Measurements from ENCODE around the gene ANKRD30A.
"Not testable (repeated sequence)": the region's sequence is repeated elsewhere in the genome, so short reads cannot be mapped to it uniquely, and the experiment has no call there.

Gene ANKRD30A

GRCh38 chr10:37255837-37256236 is 130.4 kb downstream of the ANKRD30A start:
- DNase-seq (ENCODE audit: low read depth in 2 of 2), result not testable (repeated sequence)

DNA sequence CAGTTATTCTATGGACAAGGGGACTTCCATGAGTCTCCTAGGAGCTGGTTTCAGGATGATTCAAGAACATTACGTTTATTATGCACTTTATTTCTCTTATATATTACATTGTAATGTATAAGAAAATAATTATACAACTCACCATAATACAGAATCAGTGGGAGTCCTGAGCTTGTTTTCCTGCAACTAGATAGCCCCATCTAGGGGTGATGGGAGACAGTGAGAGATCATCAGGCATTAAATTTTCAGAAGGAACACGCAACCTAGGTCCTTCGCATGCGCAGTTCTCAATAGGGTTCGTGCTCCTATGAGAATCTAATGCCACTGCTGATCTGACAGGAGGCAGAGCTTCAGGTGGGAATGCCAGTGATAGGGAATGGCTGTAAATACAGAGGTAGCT is 137.9 kb downstream of the ANKRD30A start:
- DNase-seq (ENCODE audit: low read depth in 2 of 2), result no peak

DNA sequence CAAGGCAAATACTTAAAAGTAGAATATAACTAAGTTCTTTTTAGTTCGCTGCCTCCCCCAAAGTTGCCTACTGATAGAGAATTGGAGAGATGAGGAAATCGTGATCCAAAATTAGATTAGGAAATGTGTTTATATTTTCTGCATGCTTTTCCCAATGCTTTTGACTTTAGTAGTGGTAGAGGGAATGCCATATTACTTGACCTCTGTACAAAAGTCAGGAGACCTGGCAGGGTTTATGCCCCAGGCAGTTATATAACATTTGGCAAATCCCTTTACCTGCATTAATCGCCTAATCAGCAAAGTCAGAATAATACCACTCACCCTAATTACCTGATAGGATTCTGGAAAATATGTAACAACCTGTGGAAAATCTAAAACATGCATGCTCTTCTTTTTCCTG is 142.9 kb downstream of the ANKRD30A start:
- no peak for DNase-seq (ENCODE audit: low read depth in 2 of 2)

GRCh38 chr10:37269554-37270256 is 144.3 kb downstream of the ANKRD30A start:
- no peak for DNase-seq (ENCODE audit: low read depth in 2 of 2)

DNA sequence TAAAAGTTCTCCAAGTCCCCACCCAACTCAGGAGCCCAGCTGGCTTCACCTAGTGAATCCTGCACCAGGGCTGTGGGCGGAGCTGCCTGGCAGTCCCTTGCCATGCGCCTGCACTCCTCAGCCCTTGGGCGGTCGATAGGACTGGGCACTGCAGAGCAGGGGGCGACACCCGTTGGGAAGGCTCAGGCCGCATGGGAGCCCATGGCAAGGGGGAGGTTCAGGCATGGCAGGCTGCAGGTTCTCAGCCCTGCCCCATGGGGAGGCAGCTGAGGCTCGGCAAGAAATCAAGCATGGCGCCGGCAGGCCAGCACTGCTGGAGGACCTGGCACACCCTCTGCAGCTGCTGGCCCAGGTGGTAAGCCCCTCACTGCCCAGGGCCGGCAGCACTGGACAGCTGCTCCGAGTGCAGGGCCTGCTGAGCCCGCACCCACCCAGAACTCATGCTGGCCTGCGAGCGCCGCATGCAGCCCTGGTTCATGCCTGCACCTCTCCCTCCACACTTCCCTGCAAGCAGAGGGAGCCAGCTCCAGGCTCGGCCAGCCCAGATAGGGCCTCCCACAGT is 149.9 kb downstream of the ANKRD30A start:
- DNase-seq (ENCODE audit: low read depth in 2 of 2), result no peak

DNA sequence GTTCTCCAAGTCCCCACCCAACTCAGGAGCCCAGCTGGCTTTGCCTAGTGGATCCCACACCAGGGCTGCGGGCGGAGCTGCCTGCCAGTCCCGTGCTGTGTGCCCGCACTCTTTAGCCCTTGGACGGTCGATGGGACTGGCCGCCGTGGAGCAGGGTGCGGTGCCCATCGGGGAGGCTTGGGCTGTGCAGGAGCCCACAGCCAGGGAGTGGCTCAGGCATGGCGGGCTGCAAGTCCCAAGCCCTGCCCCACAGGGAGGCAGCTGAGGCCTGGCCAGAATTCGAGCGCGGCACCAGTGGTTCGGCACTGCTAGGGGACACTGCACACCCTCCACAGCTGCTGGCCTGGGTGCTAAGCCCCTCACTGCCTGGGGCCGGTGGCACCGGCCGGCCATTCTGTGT is 159.7 kb downstream of the ANKRD30A start:
- DNase-seq (ENCODE audit: low read depth in 2 of 2), result no peak

GRCh38 chr10:37289833-37290464 is 164.6 kb downstream of the ANKRD30A start:
- no peak for DNase-seq (ENCODE audit: low read depth in 2 of 2)

- DNase-seq (ENCODE audit: low read depth in 2 of 2), result no peak
These were observed 175.9 kb downstream of the ANKRD30A start for GRCh38 chr10:37301271-37301670.

- no peak for DNase-seq (ENCODE audit: low read depth in 2 of 2)
These were observed 178.6 kb downstream of the ANKRD30A start for GRCh38 chr10:37304036-37304435.

DNA sequence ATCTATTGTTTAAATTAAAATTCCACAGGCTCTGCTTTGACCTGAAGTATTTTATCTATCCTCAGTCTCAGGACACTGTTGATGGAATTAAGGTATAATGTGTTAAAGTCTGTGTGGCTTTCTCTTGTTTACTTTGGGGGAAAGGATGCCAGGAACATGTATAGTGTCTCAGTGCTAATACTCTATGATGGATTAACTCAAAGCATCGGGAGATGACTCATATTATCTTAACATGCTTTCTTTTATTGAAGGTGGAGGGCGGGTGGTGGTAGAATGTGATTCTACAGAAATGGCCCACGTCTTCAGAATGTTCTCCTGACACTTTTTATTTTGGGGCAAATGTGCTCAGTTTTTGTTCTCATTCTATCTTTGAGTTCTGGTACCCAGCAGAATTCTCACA is 189.0 kb downstream of the ANKRD30A start:
- DNase-seq (ENCODE audit: low read depth in 2 of 2), result no peak

GRCh38 chr10:37314862-37315261 is 189.5 kb downstream of the ANKRD30A start:
- DNase-seq (ENCODE audit: low read depth in 2 of 2), result no peak

- no peak for DNase-seq (ENCODE audit: low read depth in 2 of 2)
These were observed 219.0 kb downstream of the ANKRD30A start for GRCh38 chr10:37344413-37344812.

DNA sequence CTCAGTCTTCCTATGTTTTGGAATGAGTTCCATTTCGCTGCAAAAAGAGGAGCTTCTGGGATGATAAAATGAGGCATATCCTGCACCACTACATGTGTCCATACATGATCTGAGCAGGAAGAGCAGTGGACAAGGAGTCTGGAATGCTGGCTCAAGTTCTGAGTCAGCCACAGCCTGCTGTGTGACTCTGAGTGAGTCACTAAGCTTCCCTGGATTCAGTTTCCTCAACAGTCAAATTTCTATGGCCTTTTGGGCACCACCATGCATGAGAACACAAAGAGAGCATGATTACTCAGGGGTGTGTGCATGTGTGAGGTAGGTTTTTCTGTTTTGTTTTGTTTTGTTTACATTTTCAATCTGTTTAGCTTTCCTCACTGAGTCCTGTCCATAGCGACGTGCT is 254.6 kb downstream of the ANKRD30A start:
- no peak for DNase-seq (ENCODE audit: low read depth in 2 of 2)

DNA sequence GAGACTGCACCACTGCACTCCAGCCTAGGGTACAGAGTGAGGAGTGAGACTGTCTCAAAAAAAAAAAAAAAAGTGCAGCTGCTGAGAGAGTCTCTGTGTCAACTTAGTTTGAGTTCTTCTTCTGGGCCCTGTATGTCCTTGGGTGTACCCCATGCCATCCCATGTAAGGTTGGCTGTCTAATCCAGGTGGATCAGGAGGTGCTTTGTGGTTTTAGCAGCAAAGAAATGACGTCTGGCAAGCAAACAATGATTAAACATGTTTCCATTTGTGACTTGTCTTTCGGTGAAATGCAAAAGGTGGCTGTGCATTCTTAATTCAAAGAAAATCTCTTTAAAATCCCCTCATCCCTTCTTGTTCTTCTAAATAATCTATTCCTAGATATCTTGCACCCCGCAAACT is 255.9 kb downstream of the ANKRD30A start:
- DNase-seq (ENCODE audit: low read depth in 2 of 2), result no peak

DNA sequence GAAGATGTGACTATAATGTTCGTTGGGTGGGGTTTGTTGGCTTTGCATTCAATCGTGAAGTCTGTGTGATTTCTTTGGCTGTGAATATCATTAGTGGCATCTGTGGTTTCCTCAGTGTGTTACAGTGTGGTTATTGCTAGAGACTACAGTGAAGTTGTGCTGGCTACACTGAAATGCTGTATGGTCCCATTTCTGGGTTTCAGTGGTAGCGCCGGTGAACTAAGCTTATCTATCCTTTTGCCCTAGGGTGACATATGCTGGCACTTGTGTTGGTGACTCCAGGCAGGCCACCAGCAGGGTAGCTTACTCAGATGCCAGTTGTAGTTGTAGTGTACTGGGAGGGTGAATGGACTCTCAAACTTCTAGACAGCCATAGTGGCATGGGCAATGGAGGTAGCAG is 259.5 kb downstream of the ANKRD30A start:
- DNase-seq (ENCODE audit: low read depth in 2 of 2), result no peak

GRCh38 chr10:37390926-37391325 is 265.5 kb downstream of the ANKRD30A start:
- no peak for DNase-seq (ENCODE audit: low read depth in 2 of 2)

DNA sequence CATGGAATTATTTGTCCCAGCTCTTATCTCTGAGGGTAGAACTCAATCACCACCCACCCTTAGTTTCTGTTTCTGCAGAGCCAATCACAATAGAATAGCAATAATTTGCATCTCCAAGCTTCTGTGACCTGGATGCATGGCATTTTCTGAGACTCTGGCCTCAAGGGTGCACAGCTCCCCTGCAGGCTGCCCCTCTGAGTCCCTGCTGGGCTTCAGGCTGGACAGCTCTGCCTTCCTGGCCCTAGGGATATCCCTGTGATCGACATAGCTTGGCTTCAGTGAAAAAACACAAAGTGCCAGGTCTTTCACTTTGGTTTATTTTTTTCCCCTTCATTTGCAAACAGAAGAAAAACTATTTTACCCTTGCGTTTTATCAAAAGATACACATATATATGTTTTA is 275.4 kb downstream of the ANKRD30A start:
- not testable (repeated sequence) for DNase-seq (ENCODE audit: low read depth in 2 of 2)

GRCh38 chr10:37401225-37401624 is 275.8 kb downstream of the ANKRD30A start:
- DNase-seq (ENCODE audit: low read depth in 2 of 2), result no peak

DNA sequence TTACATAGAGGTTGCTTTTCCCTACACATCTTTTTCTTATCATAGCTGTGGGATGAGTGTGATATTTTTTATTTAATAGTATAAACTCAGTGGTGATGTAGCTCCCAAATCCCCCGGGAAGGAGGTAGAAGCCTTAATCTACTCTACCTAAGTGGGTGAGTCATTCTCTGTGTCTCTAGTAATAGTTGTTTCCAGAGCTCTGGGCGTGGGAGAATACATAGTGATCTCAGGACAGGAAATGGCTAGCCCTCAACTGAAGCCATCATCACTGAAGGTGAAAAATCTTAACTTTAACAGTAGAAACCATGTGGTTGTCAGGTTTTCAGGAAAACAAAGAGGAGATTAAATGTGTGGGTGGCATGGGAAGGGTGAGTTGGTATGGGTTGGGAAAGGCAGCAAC is 278.4 kb downstream of the ANKRD30A start:
- DNase-seq (ENCODE audit: low read depth in 2 of 2), result no peak

Measured in activated CD8-positive, alpha-beta memory T cell treated with anti-CD3 and anti-CD28 coated beads for 4 hours (primary cell).